Measurements from ENCODE around the gene IFRD2.

Gene IFRD2, protein sequence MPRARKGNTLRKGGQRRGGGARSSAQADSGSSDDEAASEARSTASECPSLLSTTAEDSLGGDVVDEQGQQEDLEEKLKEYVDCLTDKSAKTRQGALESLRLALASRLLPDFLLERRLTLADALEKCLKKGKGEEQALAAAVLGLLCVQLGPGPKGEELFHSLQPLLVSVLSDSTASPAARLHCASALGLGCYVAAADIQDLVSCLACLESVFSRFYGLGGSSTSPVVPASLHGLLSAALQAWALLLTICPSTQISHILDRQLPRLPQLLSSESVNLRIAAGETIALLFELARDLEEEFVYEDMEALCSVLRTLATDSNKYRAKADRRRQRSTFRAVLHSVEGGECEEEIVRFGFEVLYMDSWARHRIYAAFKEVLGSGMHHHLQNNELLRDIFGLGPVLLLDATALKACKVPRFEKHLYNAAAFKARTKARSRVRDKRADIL

DNA sequence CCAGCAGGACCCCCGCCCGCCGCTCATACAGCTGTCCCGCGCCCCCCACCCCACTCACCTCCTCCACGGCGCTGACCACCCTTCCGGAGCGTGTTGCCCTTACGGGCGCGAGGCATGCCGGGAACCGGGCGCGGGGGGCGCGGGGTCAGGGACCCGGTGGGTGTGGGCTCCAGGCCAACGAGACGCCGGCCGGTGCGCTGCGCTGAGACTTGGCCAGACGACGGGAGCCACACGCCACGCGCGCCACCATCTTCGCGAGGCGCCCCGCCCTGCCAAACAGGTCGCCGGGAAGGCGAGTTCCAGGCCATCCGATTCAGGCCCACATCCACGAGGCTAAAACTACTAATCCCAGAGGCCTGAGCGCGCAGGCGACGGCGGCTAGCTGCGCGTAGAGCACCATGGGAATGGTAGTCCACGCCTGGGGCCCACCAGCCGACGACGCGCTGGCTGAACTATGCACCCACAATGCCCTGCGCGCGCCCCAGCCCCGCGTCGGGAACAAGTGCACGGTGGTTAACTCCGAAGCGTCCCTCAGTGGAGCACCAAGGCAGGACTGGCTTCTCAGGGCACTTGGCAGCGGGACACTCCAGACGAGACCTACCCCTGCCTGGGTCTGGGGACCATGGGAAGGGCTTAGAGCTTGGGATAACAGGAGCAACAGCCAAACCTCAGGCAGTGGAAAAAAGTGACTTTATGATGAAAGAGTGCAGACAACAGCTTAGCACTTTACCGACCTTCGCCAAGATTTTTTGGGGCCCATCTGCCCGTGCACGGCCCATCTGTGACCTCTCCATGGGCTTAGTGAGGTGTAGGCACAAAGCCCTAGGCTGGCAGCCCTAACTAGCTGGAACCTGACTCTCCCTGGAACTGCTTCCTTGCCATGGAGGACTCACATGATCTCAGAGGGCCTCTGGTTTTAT is at the start of gene IFRD2:
Gene IFRD2 (minus strand): TSS at position 271 of the 920 bp plus-strand sequence. CDS start 155 bp downstream, at position 116.
- peak; percentile 90 for DNase-seq

DNA sequence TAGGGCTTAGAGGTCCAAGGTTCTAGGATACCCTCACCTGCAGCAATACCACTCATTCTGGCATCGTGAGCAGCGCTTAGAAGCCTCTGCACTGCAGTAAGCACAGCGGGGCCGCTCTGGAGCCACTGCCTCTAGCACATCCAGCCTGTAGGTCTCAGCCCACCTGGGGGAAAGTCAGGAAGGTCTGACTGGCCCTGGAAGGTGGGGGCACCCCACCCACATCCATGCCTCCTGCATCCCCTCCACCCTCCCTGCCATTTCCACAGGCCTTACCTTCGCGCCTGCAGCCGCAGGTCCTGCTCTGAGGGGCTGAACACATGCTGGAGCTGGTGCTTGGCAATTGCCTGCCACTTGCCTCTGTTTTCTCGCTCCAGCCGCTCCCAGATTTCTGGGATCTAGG is 49.3 kb upstream of the IFRD2 start:
- peak; percentile 49 for DNase-seq

DNA sequence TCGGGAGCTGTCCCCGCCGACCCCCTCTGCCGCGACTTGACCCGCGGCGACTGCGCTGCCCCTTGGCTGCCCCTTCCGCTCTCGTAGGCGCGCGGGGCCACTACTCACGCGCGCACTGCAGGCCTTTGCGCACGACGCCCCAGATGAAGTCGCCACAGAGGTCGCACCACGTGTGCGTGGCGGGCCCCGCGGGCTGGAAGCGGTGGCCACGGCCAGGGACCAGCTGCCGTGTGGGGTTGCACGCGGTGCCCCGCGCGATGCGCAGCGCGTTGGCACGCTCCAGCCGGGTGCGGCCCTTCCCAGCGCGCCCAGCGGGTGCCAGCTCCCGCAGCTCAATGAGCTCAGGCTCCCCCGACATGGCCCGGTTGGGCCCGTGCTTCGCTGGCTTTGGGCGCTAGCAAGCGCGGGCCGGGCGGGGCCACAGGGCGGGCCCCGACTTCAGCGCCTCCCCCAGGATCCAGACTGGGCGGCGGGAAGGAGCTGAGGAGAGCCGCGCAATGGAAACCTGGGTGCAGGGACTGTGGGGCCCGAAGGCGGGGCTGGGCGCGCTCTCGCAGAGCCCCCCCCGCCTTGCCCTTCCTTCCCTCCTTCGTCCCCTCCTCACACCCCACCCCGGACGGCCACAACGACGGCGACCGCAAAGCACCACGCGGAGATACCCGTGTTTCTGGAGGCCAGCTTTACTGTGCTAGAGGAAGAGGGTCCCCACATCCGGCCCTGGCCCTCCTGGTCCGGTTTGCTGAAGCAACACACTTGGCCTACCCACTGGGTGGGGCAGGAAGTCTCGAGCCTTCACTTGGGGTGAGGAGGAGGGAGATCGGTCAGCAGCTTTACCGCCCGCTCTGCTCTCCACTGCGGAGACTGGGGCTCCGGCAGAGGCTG is 48.5 kb upstream of the IFRD2 start, which contains the start of gene RASSF1:
Gene RASSF1 (minus strand): TSS at position 389 of the 882 bp plus-strand sequence. CDS start 31 bp downstream, at position 358.
- DNase-seq = peak; percentile 94

DNA sequence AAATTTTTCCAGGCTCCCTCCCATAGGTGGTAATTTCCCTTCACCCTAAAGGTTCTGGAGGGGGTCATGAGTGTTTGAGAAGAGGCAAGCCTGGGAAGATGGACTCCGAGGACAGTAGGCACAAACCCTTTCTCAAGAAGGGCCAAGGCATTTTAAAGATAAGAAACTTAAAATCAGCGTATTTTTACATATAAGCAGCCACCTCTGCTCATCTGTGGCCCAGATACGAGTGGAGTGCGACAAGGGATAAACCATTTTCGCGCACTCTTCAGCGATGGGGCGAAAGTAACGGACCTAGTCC is 47.9 kb upstream of the IFRD2 start:
- no peak for DNase-seq

DNA sequence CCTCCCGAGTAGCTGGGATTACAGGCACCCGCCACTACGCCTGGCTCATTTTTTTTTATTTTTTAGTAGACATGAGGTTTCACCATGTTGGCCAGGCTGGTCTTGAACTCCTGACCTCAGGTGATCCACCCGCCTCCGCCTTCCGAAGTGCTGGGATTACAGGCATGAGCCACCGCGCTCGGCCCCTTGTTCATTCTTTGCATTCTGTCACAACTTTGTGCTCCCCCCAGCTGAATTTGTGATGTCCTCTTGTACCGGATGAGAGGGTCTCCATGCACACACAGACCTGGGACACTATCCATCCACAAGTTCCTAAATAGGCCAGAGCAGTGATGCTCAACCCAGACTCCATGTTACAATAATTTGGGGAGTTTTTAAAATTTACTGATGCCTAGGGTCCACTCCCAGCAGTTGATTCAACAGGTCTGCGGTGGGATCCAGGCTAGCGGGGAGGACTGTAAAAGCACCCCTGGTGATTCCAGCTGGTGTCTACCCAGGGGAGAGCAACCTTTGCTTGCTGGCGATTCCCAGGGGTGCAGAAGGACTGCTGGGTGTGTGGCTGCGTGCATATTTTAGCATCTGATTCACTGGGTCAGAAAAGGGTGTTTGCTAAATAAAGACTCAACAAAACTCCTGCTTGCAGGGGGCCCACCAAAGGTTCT is 47.4 kb upstream of the IFRD2 start:
- no peak for DNase-seq

DNA sequence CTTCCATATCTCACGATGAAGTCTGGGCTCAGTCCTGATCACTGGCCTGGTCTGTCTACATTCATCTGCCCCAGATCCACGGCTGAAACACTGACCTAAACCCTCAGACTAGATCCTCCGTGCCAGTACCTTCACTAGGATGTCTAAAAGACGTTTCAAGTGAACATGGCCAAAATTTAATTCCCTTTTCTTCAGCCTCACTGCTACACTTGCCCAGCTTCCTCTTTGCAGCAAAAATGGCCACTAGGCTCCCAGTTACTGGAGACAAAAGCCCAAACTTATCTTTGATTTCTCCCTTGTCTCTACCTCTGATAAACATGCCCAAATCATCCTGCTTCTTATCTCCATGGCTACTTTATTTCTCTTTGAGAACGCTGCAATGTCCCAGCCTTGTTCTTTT is 46.7 kb upstream of the IFRD2 start:
- no peak for DNase-seq

DNA sequence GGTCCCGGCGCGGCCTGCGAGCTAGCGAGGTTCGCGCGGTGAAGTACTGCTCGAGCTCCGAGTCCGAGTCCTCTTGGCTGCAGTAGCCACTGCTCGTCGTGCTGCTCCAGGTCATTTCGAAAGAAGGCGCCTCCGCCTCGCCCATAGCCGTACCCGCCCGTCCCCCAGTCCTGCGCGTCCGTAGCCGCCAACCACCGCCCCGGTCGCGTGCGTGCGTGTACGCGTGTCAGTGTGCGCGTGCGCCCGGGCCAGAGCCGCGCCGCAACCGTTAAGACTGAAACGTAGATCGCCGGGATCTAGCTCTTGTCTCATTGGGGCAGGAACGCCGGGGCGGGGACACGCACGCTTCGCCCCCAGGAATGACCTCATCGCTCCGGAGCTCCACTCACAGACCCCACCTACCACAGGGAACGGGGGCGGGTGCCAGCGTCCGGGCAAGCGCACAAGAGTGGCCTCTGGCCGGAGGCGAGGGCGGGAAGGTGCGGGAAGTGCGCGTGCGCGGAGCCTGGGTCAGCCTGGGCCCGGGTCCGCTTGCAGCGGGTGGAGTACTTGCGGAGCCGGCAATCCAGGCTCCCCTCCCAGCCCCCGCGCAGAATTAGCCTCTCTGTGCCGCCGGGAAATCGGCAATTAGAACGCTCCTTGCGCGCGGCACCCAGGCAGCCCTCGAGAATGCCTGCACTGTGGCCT is 45.1 kb upstream of the IFRD2 start:
- DNase-seq = peak; percentile 97

DNA sequence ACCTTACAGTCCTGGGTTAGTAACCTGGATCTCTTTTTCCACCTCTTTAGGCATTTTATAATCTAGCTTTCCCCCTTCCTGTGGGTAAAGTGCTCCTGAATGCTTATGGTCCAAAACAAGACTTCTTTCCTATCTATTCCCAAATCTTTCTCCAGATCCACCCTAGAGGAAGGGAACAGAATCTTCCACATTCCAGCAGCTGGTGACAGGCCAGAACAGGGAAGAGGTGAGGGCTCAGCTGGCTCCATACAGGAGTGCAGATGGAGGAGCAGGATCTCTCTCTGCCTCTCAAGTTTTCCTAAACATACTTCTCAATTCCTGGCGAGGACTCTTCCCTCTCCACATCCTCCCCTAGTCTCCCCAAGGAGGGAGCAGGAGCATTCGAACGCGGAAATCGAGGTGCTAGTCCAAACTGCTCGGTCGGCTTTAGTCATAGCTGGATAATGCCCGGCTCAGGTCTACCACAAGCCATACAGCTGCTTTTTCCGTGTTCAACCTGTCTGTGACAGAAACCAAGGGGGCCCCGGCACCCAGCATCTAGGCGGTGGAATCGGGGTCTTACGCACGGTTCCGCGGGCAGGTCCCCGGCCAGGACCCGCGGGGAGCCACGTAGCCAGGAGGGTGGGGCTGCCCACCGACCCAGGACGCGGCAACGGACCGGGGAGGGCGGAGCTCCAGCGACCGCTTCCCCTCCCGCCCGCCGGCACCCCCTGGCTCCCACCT is 44.4 kb upstream of the IFRD2 start:
- no peak for DNase-seq

DNA sequence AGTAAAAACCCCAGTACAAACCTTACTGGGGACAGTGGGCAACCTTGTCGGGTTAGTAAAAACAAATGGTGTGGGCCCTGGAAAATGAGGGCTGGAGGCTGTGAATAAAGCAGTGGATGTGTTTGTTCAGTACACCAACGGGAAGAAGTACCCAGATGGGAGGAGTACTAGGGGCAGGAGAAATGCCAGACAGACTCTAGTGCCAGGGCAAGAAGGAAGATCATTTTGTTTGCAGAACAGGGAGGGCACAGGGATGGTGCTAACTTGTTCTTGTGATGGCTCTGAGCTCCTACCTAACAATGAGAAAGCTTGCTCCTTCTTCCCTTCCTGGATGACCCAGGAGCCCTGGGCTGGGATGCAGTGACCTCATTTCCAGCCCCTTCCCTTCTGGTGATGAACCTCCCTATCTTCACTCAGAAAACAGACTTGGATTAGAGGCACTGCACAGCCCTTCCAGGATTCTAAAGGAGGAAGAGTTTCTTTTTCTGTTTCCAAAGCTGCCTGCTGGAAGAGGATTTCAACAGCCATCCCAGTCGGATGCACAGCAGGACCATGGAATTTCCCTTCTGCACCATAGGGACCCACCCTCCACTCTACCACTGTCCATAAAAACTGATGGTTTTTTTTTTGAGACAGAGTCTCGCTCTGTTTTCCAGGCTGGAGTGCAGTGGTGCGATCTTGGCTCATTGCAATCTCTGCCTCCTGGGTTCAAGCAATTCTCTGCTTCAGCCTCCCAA is 42.3 kb upstream of the IFRD2 start:
- no peak for DNase-seq

DNA sequence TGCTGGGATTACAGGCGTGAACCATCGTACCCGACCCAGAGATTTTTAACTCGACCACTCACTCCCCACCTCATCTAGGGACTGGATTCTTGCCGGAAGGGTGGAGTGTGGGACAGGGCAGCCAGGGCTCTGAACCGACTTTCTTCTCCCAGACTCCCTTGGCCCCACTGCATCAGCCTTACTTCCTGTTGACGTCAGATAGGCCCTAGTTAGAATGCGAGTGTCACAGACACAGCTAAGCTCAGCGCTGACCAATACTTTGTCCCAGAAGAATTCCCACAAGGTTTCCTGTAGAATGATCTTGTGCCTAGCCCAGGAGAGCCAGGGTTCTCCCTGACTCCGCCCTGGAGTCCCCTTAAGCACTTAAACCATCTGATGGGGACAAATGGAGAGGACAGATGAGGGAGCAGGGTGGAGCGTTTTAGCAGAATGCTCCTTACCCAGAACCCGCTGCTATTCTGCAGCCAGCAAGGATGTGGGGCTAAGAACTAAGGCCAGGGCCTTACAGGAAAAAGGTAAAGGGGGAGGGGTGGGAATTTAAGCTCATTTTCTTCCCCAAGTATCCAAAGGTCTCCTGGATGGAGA is 41.6 kb upstream of the IFRD2 start:
- DNase-seq = no peak

DNA sequence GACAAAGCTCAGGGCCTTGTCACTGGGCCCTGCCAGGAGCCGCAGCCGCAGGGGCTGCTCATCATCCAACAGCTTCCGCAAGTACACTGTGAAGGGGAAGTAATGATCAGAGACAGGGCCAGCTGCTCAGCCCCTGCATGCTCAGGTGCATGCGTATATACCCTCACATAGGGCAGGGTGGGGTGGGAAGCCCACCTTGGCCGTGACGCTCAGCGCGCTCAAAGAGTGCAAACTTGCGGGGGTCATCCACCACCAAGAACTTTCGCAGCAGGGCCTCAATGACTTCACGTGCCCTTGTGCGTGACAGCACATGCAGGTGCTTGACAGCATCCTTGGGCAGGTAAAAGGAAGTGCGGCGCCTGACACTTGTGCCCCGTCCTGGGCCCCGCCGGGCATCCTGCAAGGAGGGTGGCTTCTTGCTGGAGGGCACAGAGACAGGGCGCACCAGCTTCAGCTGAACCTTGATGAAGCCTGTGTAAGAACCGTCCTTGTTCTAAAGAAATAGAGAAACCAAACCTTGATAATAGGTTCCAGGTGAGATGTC is 39.2 kb upstream of the IFRD2 start:
- DNase-seq = no peak

DNA sequence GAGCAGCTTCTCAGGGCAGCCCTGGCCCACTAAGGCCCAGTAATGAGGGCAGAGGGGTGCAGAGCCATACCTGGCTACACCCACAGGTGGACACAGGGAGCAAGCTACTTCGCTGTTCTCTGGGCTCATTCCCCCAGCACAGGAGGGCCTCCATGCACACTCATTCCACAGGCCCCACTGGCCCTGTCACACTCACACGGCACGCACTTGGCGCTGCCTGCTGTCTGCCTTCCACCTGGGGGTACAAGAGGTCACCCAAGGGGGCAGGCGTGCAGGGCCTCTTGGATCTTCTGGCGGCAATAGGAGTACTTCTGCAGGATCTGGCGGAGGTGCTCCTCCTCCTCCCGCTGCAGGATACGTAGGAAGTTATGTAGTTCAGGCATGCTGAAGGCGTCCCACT is 38.1 kb upstream of the IFRD2 start:
- no peak for DNase-seq

DNA sequence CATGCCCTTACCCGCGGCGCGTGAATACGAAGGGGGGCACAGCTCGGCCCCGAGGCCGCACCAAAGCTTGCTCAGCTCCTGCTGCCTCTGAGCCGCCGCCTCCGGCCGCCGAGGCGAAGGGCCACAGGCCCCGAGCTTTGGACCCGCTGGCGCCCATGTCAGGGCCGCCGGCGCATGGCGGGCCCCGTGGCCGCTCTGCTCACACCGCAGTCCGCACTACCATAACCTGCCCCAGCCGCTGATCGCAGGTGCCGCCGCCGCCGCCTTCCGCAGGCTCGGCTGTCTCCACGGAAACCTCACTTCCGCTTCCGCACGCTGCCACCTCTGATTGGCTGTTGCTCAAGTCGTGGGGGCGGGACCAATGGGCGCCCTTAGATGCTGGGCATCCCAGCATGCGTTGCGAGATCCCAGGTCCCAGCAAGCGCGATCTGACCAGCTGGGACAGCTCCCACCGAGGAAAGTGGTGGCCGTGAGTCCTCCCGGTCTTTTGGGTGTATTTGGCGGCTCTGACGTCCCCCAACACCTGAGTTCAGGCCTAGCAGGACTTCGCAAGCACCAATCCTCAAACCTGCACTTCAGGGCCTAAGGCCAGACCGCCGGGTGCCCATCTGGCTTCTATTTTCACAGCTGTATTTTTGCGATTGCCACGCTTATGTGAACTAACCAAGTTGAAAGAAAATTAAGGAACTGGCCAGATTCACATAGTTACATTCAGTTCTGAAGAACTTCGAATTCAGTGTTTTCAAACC is 35.9 kb upstream of the IFRD2 start, which contains the start of gene TUSC2:
Gene TUSC2 (minus strand): TSS at position 281 of the 749 bp plus-strand sequence. CDS start 124 bp downstream, at position 157.
- peak; percentile 86 for DNase-seq

DNA sequence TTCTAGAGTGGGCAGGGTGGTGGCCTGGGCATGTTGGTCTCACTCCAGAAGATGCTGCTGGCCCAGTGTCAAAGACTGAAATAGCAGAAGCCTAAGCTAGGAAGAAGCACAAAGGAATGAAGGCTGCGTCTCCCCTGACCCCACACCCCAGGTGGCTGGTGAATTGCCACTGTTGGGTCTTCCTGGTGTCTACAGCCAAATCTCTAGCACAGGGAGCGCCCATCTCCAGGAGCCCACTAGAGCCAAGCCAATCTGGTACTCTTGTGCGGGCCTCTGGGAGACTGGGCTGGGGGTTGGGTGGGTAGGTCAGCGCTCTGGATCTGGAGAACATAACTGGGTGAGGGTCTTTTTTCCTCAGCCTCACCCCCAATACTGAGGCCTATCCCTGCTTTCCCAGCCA is 34.9 kb upstream of the IFRD2 start:
- no peak for DNase-seq

DNA sequence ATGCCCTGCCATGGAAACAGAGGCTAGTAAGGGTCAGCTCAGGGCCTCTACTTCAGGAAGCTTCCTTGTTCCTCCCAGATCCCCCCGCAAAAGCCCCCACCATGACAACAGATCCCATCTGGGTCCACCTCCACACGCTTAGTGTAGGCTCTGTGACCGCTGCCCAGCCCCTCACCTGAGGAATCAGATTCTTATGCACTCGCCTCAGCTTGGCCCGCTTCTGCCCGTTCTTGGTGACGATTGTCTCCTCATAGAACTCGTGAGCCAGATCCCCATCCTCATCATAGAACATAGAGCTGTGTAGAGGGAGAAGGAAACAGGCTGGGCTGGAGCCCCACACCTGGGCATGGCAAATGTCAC is 33.9 kb upstream of the IFRD2 start:
- DNase-seq = no peak

DNA sequence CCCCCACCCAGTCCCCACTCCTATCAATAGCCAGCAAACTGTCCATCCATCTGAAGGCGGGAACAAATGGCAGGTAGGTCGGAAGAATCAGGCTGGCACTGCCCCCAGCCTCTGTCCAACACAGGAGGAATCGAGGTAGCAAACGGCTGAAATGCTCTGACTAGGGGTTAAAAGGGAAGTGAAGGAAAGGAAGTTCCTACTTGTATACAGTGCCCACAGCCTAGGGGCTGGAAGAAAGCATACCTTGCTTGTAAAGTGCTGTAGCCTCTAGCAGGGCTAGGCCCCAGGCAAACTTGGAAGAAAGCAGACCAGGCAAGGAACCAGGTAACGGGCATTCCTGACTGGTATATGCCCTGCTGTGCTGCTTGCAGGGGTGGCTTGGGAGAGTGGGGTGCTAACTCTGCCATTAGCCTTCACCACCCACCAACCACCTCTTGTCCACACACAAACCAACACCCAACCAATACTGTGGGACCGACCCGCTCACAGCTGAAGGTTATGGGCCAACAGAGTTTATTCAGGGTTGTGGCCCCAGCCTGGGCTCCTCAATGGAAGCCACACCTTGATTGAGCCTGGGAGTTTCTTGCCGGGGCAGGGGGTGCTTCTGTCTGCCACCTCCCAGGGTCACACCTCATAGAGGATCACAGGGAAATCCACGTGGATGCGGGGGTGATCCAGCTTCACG is 33.4 kb upstream of the IFRD2 start:
- no peak for DNase-seq

DNA sequence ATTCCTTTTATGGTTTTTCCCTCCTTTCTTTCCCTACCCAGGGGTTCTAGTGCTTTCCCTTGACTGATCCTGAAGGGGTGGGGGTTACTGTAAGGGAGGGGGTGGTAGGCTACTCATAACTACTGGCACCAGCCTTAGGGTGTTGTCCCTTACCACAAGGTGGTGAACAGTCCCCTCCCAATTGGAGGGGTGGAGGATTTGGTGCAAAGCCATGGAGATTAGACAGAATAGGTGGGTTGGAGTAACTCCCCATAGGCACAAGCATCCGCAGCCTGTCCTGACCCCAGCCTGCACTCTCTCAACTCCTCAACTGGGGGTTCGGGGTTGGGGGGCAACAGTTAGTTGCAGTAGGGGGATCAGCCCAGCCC is 32.9 kb upstream of the IFRD2 start:
- no peak for DNase-seq

All from NK-92 treated with Interleukin-12 subunit alpha and Interleukin-12 subunit beta, amount 100 ng/mL, for 24 hours (cell line).